Measurements from ENCODE around the gene DRD3. TPM values are rescaled to one million over a fixed set of nuclear protein-coding genes. Genes with fewer than 3 reads are reported as not detected.
A peak's percentile ranks its signal among the peaks of the same experiment; 100 is the strongest.

Gene DRD3
- total RNA-seq, 2 experiments from 2014 or later = not detected

- H3K4me3 ChIP-seq (ENCODE audit: low read depth, low read length, poor library complexity, severe bottlenecking) = no peak overlapping the region
- H2AFZ ChIP-seq (ENCODE audit: low read length) = no peak overlapping the region
- no peaks in the 10 kb centered on the region for H3K36me3 ChIP-seq (ENCODE audit: insufficient read depth, low read length)
- intact Hi-C loops (cut with micrococcal nuclease; ENCODE audit: unreplicated experiment) = loop anchor here (5.0 to 10.0 kb wide), 2 partner anchors 682 to 930 kb away; partner anchors contain the start of genes SIDT1 and ZBTB20
- no peaks in the 10 kb centered on the region for H3K9me3 ChIP-seq (ENCODE audit: low read length)
- no peaks in the 10 kb centered on the region for H3K9me2 ChIP-seq (ENCODE audit: insufficient read depth, low read length)
- ChIA-PET POLR2A (interaction anchor here (0.6 to 1.7 kb wide), 6 partner anchors 9 to 876 kb away, joined by 3 to 7 read pairs (median 3); no protein-coding TSS in a partner anchor), CTCF (ENCODE audit: unreplicated experiment) (no interaction called here)
- no peak for DNase-seq (ENCODE audit: low spot score)
- no TSS peak for BruUV-seq (replicated peaks)
- no peaks in the 10 kb centered on the region for H4K20me1 ChIP-seq (ENCODE audit: insufficient read depth, low read length)
- H3K4me2 ChIP-seq (ENCODE audit: low read length) = no peak overlapping the region
- TF ChIP-seq EZH2phosphoT487 (IDR thresholded peaks at IDR 0.05; ENCODE audit: borderline replicate concordance, low read depth, low read length) (no peak), CTCF (conservative IDR thresholded peaks at IDR 0.05; ENCODE audit: low read length) (no peak)
- peaks cover 14% of the 10 kb centered on the region; the same call in 1 of the 2 replicates for H3K79me2 ChIP-seq (ENCODE audit: insufficient read depth, low read depth, low read length)
- H3K27ac ChIP-seq (ENCODE audit: low read depth, low read length, poor library complexity, severe bottlenecking) = no peak overlapping the region
- peaks cover 63% of the 10 kb centered on the region for H3K4me1 ChIP-seq (ENCODE audit: insufficient read depth, low read length, poor library complexity, severe bottlenecking)
These were observed 38.4 kb upstream of the DRD3 start for GRCh38 chr3:114217266-114217665.

GRCh38 chr3:114216186-114216970 lies 37.5 kb upstream of the DRD3 start:
- intact Hi-C loops (cut with micrococcal nuclease; ENCODE audit: unreplicated experiment) = loop anchor here (5.0 to 10.0 kb wide), 2 partner anchors 682 to 931 kb away; partner anchors contain the start of genes SIDT1 and ZBTB20
- Histone ChIP-seq H3K4me1 (ENCODE audit: insufficient read depth, low read length, poor library complexity, severe bottlenecking) (peaks cover 66% of the 10 kb centered on the region), H2AFZ (ENCODE audit: low read length) (no peak overlapping the region), H3K79me2 (ENCODE audit: insufficient read depth, low read depth, low read length) (peaks cover 14% of the 10 kb centered on the region; the same call in 1 of the 2 replicates), H3K4me3 (ENCODE audit: low read depth, low read length, poor library complexity, severe bottlenecking) (peak overlapping the region; percentile 69), H4K20me1 (ENCODE audit: insufficient read depth, low read length) (no peaks in the 10 kb centered on the region), H3K4me2 (ENCODE audit: low read length) (peak overlapping the region; percentile 91), H3K9me3 (ENCODE audit: low read length) (no peaks in the 10 kb centered on the region), H3K9me2 (ENCODE audit: insufficient read depth, low read length) (no peaks in the 10 kb centered on the region), H3K27ac (ENCODE audit: low read depth, low read length, poor library complexity, severe bottlenecking) (peak overlapping the region; percentile 99), H3K36me3 (ENCODE audit: insufficient read depth, low read length) (no peaks in the 10 kb centered on the region)
- TF ChIP-seq EZH2phosphoT487 (IDR thresholded peaks at IDR 0.05; ENCODE audit: borderline replicate concordance, low read depth, low read length) (no peak), CTCF (conservative IDR thresholded peaks at IDR 0.05; ENCODE audit: low read length) (no peak)
- DNase-seq (ENCODE audit: low spot score) = no peak
- BruUV-seq (replicated peaks) = no TSS peak
- POLR2A ChIA-PET = interaction anchor here (0.6 to 1.7 kb wide), 3 partner anchors 12 to 235 kb away, joined by 3 to 7 read pairs (median 3); no protein-coding TSS in a partner anchor
- CTCF ChIA-PET (ENCODE audit: unreplicated experiment) = no interaction called here
